HFF-Myc (cell line): ENCODE measurements around the gene DYNLL1.

Experiments used
- DNase-seq: peaks from one replicate; pipeline ENCODE4 v3.0.0-alpha.2; 2011; ENCODE audit warnings: low read depth; ENCODE audit errors: extremely low read depth
- H3K4me3 ChIP-seq: replicated peaks from 2 replicates; pipeline ENCODE4 v1.5.1; 2011; ENCODE audit warnings: low read depth, mild to moderate bottlenecking, control low read depth, low read length
- CTCF ChIP-seq: IDR thresholded peaks from 2 replicates; pipeline ENCODE4 v1.5.1; 2012; ENCODE audit warnings: mild to moderate bottlenecking, low read depth, low read length, control low read depth; ENCODE audit errors: missing control alignments

DYNLL1 gene

GRCh38 chr12:120468325-120468820, 27.5 kb upstream of the DYNLL1 start:
- DNase-seq, result no peak
- H3K4me3 ChIP-seq, result peak overlapping the region; percentile 79
- TF ChIP-seq CTCF, result no peak

GRCh38 chr12:120468821-120469449, 27.0 kb upstream of the DYNLL1 start:
- no peak for DNase-seq
- H3K4me3 ChIP-seq, result peak overlapping the region; percentile 79
- no peak for TF ChIP-seq CTCF

- peak within 1 kb of the TSS; percentile 79 for H3K4me3 ChIP-seq
These were observed 26.3 kb upstream of the DYNLL1 start, which contains the start of gene SRSF9 for GRCh38 chr12:120469450-120470149. TSS of gene SRSF9 (minus strand) at chr12:120469748. CDS start at chr12:120469609, 139 bp downstream.

GRCh38 chr12:120470150-120470784, 25.6 kb upstream of the DYNLL1 start:
- peak overlapping the region; percentile 79 for H3K4me3 ChIP-seq
- DNase-seq, result no peak
- no peak for TF ChIP-seq CTCF

More at GRCh38 chr12:120469450-120470149, 26.3 kb upstream of the DYNLL1 start, which contains the start of gene SRSF9:
- DNase-seq, result peak; percentile 85
- peak; percentile 93 for TF ChIP-seq CTCF

- DNase-seq, result no peak
- TF ChIP-seq CTCF, result no peak
- no peak overlapping the region for H3K4me3 ChIP-seq
These were observed 23.4 kb upstream of the DYNLL1 start for GRCh38 chr12:120472521-120472920.

- TF ChIP-seq CTCF, result no peak
- no peak overlapping the region for H3K4me3 ChIP-seq
- DNase-seq, result no peak
These were observed 21.9 kb upstream of the DYNLL1 start for GRCh38 chr12:120473807-120474615.
